ENCODE measurements around the gene HYAL2. TPM values are rescaled to one million over a fixed set of nuclear protein-coding genes. Genes with fewer than 3 reads are reported as not detected.

The HYAL2 gene
- total RNA-seq, 1 experiment from 2014 or later, result 35.7 TPM

DNA sequence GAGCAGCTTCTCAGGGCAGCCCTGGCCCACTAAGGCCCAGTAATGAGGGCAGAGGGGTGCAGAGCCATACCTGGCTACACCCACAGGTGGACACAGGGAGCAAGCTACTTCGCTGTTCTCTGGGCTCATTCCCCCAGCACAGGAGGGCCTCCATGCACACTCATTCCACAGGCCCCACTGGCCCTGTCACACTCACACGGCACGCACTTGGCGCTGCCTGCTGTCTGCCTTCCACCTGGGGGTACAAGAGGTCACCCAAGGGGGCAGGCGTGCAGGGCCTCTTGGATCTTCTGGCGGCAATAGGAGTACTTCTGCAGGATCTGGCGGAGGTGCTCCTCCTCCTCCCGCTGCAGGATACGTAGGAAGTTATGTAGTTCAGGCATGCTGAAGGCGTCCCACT is 7.8 kb upstream of the HYAL2 start:
- TF ChIP-seq, protein P1, sequence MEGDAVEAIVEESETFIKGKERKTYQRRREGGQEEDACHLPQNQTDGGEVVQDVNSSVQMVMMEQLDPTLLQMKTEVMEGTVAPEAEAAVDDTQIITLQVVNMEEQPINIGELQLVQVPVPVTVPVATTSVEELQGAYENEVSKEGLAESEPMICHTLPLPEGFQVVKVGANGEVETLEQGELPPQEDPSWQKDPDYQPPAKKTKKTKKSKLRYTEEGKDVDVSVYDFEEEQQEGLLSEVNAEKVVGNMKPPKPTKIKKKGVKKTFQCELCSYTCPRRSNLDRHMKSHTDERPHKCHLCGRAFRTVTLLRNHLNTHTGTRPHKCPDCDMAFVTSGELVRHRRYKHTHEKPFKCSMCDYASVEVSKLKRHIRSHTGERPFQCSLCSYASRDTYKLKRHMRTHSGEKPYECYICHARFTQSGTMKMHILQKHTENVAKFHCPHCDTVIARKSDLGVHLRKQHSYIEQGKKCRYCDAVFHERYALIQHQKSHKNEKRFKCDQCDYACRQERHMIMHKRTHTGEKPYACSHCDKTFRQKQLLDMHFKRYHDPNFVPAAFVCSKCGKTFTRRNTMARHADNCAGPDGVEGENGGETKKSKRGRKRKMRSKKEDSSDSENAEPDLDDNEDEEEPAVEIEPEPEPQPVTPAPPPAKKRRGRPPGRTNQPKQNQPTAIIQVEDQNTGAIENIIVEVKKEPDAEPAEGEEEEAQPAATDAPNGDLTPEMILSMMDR (IDR thresholded peaks at IDR 0.05; ENCODE audit: unreplicated experiment), result no peak
- intact Hi-C loops (cut with micrococcal nuclease; ENCODE audit: unreplicated experiment), result no loop called here
- H3K4me3 Mint-ChIP-seq (ENCODE audit: low read depth, unreplicated experiment), result no peak overlapping the region
- no TSS peak for BruUV-seq (replicated peaks)
- peaks cover 35% of the 10 kb centered on the region for H3K36me3 Mint-ChIP-seq (ENCODE audit: insufficient read depth, unreplicated experiment)
- H3K27ac Mint-ChIP-seq (ENCODE audit: unreplicated experiment), result no peak overlapping the region
- no peak for DNase-seq
- H3K27me3 Mint-ChIP-seq (ENCODE audit: unreplicated experiment), result no peaks in the 10 kb centered on the region
- H3K9me3 Mint-ChIP-seq (ENCODE audit: low read depth, unreplicated experiment), result no peaks in the 10 kb centered on the region
- H3K4me1 Mint-ChIP-seq (ENCODE audit: low read depth, unreplicated experiment), result no peaks in the 10 kb centered on the region
- CTCF ChIA-PET, result no interaction called here

- intact Hi-C loops (cut with micrococcal nuclease; ENCODE audit: unreplicated experiment), result loop anchor here (10.0 kb wide), 1 partner anchor 53 kb away; the partner anchor contains the start of gene LSMEM2
- no peaks in the 10 kb centered on the region for H3K9me3 Mint-ChIP-seq (ENCODE audit: low read depth, unreplicated experiment)
- no peaks in the 10 kb centered on the region for H3K27me3 Mint-ChIP-seq (ENCODE audit: unreplicated experiment)
- TSS peak; percentile 91 for BruUV-seq (replicated peaks)
- H3K36me3 Mint-ChIP-seq (ENCODE audit: insufficient read depth, unreplicated experiment), result peaks cover 36% of the 10 kb centered on the region
- CTCF ChIA-PET, result interaction anchor here (0.9 to 1.8 kb wide), 3 partner anchors 9 to 68 kb away, joined by 3 to 14 read pairs (median 6); partner anchors contain the start of gene IFRD2
- H3K4me3 Mint-ChIP-seq (ENCODE audit: low read depth, unreplicated experiment), result peak within 1 kb of the TSS; percentile 82
- DNase-seq, result peak; percentile 96
- peak within 1 kb of the TSS; percentile 64 for H3K27ac Mint-ChIP-seq (ENCODE audit: unreplicated experiment)
- no peaks in the 10 kb centered on the region for H3K4me1 Mint-ChIP-seq (ENCODE audit: low read depth, unreplicated experiment)
- TF ChIP-seq, protein P1 (IDR thresholded peaks at IDR 0.05; ENCODE audit: unreplicated experiment), result no peak
These were observed 5.6 kb upstream of the HYAL2 start, which contains the start of gene TUSC2 for GRCh38 chr3:50327943-50328691. Gene TUSC2, minus strand, starts transcription at chr3:50328223. Its CDS starts 124 bp downstream, at chr3:50328099.

DNA sequence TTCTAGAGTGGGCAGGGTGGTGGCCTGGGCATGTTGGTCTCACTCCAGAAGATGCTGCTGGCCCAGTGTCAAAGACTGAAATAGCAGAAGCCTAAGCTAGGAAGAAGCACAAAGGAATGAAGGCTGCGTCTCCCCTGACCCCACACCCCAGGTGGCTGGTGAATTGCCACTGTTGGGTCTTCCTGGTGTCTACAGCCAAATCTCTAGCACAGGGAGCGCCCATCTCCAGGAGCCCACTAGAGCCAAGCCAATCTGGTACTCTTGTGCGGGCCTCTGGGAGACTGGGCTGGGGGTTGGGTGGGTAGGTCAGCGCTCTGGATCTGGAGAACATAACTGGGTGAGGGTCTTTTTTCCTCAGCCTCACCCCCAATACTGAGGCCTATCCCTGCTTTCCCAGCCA is 4.6 kb upstream of the HYAL2 start:
- CTCF ChIA-PET, result interaction anchor here (1.6 to 1.8 kb wide), 2 partner anchors 10 to 35 kb away, joined by 6 to 14 read pairs; partner anchors contain the start of gene IFRD2
- BruUV-seq (replicated peaks), result no TSS peak
- Mint-ChIP-seq H3K27ac (ENCODE audit: unreplicated experiment) (peak overlapping the region; percentile 64), H3K4me3 (ENCODE audit: low read depth, unreplicated experiment) (peak overlapping the region; percentile 82), H3K9me3 (ENCODE audit: low read depth, unreplicated experiment) (no peaks in the 10 kb centered on the region), H3K27me3 (ENCODE audit: unreplicated experiment) (no peaks in the 10 kb centered on the region), H3K4me1 (ENCODE audit: low read depth, unreplicated experiment) (no peaks in the 10 kb centered on the region), H3K36me3 (ENCODE audit: insufficient read depth, unreplicated experiment) (peaks cover 36% of the 10 kb centered on the region)
- TF ChIP-seq, protein P1 (IDR thresholded peaks at IDR 0.05; ENCODE audit: unreplicated experiment), result no peak
- no peak for DNase-seq
- intact Hi-C loops (cut with micrococcal nuclease; ENCODE audit: unreplicated experiment), result loop anchor here (10.0 kb wide), 1 partner anchor 52 kb away; the partner anchor contains the start of gene LSMEM2

- Mint-ChIP-seq H3K9me3 (ENCODE audit: low read depth, unreplicated experiment) (no peaks in the 10 kb centered on the region), H3K4me1 (ENCODE audit: low read depth, unreplicated experiment) (no peaks in the 10 kb centered on the region), H3K27ac (ENCODE audit: unreplicated experiment) (no peak overlapping the region), H3K4me3 (ENCODE audit: low read depth, unreplicated experiment) (no peak overlapping the region), H3K27me3 (ENCODE audit: unreplicated experiment) (no peaks in the 10 kb centered on the region), H3K36me3 (ENCODE audit: insufficient read depth, unreplicated experiment) (peaks cover 42% of the 10 kb centered on the region)
- intact Hi-C loops (cut with micrococcal nuclease; ENCODE audit: unreplicated experiment), result loop anchor here (10.0 kb wide), 1 partner anchor 51 kb away; the partner anchor contains the start of gene LSMEM2
- CTCF ChIA-PET, result no interaction called here
- DNase-seq, result no peak
- TF ChIP-seq, protein P1 (IDR thresholded peaks at IDR 0.05; ENCODE audit: unreplicated experiment), result no peak
- BruUV-seq (replicated peaks), result no TSS peak
These were observed 3.6 kb upstream of the HYAL2 start for GRCh38 chr3:50326182-50326541.

Measured in Calu3 (cell line).